DMS153 treated with DMSO at 0.1 percent for 48 hours (cell line): ENCODE results near the gene THRB.

Experiments
- DNase-seq: peaks from one replicate; lab custom pipeline; 2025; ENCODE audit not compliant: unreplicated experiment; lab: John Stamatoyannopoulos, UW

The THRB gene

GRCh38 chr3:24492971-24493551, 1.6 kb downstream of the THRB start:
- DNase-seq = no peak

GRCh38 chr3:24490151-24490550, 4.5 kb downstream of the THRB start:
- DNase-seq = no peak

DNA sequence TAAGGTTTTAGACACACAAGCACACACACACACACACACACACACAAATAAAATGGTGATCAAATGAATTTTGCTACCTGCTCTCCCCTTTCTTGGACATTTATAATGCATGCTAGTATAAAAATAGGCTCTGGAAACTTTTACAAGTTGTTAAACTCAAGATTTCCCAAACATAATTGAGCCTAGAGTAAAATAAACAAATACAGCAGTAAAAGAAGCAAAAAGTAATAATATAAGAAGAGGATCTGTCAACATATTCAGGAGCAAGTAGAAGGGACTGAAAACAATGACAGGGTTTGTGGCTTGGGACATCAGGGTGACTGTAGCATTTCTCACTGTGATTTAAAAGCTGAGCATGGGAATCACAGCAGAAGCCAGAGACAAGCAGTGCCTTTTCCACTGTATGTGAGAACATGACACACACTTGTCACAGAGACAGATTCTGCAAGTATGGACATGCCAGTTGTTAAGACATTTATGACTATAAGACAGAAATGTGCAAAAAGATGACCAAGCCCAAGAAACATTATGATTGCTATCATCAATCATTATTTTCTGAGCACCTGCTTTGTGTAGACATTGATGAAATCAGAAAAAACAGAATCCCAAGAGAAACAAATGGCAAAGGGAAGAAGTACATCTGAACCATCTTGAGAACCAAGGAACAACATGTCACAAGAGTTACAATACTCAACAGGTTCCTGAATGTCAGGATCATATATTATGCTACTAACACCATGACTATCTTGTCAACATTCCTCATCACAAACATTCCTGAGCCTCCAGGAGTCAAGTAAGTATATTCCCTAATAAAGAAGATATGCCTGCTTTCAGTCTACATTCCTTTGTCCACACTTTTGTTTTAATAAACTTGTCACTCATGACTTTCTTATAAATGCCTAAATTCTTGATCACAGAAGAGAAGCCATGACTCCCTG, 7.1 kb downstream of the THRB start:
- DNase-seq = no peak

DNA sequence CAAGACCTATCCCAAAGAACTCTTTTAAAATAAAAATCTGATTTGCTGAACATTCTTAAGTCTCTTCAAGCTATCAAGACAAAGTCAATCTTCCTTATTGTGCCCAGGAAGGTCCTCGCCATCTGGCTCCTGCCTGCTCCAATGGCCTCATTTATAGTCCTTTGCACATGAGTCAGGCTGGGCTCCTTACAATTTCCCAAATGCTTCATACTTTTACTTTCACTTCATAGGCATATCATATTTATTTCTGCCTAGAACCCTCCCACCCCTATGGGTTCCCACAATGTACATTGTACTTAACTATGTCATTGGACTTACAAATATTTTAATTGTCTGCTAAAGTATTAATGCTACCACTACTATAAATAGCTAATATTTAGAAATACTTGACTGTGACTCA, 9.1 kb downstream of the THRB start:
- no peak for DNase-seq

- no peak for DNase-seq
Observed at GRCh38 chr3:24483873-24484272, 10.8 kb downstream of the THRB start.

GRCh38 chr3:24482096-24482705, 12.4 kb downstream of the THRB start:
- no peak for DNase-seq

- DNase-seq = no peak
Observed at GRCh38 chr3:24481193-24481592, 13.5 kb downstream of the THRB start.

- DNase-seq = no peak
Observed at GRCh38 chr3:24480497-24480896, 14.2 kb downstream of the THRB start.

GRCh38 chr3:24479816-24480215, 14.8 kb downstream of the THRB start:
- no peak for DNase-seq

- DNase-seq = no peak
Observed at GRCh38 chr3:24476871-24477656, 17.6 kb downstream of the THRB start.

DNA sequence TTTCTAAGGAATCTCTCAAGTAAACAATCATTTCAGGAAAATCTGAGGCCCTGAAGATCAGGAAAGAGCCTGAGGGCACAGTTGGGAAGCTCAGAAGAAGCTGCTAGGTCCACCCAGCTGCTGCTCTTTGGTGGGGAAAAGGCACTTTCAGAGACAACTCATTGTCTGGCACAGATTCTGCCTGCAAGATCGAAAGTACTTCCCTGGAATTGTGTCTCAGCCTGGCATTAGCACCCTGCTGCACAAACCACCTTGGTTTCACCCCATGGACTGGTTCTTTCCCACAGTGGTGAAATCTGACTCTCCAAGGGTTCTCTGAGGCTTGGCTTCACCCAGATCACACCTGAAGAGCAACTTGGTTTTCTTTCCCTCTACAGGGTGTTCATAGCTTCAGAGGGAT, 18.7 kb downstream of the THRB start:
- no peak for DNase-seq

DNA sequence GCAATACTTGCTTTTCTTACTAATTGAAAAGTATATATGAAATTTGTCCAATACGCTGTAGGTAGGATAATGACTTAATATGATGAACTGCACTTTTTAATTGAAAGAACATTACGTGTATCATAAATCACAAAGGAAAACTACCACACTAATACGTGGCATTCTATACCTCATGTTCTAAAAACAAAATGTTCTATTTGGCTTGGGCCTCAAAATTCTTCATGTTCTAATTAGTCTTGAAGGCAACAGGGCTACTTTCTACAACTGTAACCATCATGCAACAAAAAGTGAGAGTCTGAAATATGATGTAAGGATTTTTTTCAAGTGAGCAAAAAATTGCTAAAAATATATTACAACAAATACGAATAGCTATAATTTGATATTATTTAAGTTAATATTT, 19.8 kb downstream of the THRB start:
- DNase-seq = no peak

DNA sequence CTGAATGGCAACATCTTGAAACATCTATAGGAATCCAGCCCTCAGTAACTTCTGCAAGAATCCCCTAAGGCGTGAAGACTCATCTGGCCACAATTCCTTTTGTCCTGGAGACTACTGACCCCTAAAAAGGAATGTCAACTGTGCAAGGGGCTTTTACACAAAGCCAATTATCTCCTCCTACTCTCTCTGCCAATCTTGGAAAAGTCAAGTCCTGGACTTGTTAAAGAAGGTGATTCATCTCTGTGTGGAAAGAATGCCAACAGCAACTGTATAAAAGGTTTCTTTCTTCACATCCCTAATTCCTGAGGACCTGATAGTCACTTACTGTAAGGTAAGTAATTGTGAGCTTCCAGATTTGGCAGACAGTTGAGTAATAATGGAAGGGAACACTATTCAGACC, 22.3 kb downstream of the THRB start:
- no peak for DNase-seq

DNA sequence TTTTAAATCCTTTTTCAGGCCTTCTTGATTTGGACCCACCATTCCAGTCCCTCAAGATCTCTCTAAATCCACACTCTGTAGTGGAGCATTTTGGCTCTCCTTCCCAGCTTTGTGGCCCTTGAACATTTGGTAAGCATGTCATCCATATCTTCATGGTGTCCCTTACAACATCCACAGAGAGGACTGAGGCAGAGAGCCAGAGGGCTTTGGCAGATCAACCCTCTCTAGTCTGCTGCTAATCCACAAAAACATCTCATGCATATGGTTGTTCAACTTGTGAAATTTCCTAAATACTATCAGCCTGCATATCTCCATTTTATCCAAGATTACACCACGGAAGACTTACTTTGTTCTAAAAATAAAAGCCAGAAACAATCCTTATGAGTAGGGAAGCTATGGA, 23.2 kb downstream of the THRB start:
- DNase-seq = no peak

DNA sequence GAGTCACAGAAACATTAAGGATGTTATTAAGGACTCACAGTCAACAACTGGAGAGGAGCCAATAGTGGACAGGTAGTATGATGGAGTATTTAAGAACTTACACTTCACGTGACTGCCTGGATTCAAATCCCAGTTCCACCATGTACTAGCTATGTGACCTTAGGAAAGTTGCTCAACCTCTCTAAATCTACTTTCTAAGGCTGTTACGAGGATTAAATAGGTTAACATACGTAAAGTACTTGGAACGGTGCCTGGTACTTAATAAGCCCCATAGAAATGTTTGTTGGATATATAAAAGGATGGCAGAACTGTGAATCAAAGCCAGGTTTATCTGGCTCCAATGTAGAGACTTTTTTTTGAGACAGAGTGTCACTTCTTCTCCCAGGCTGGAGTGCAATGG, 24.4 kb downstream of the THRB start:
- no peak for DNase-seq

DNA sequence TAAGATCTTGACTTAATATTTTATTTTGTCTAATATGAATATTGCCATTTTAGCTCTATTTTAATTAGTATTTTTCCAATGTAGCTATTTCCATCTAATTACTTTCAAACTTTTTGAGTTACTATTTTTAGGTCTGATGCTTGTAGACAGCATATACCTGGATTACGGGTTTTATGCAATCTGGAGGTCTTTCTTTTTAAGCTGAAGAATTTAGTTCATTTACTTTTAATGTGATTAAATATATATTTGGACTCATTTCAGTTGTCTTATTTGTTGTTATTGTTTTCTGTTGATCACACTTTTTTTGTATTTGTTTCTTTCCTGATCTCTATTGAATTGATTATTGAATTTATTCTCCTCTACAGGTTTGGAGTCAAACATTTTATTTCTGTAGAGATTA, 30.3 kb downstream of the THRB start:
- DNase-seq = no peak

DNA sequence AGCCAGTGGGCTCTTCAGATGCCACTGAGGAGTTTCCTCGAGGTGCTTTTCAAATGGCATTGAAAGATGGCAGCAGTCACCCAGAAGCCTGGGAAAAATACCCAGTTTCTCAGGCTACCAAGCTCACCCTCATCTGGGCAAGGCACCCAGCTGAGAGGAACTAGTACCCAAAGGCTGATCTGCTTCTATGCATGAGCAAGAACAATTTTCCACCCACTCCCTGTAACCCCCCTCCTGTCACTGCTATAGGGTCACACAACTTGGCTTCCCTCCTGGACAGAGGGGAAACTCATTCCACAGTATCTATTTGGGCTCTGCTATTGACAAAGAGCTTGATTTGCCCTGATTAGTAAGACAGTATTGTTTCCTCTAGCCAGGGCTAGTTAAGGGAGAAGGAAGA, 31.9 kb downstream of the THRB start:
- DNase-seq = no peak

DNA sequence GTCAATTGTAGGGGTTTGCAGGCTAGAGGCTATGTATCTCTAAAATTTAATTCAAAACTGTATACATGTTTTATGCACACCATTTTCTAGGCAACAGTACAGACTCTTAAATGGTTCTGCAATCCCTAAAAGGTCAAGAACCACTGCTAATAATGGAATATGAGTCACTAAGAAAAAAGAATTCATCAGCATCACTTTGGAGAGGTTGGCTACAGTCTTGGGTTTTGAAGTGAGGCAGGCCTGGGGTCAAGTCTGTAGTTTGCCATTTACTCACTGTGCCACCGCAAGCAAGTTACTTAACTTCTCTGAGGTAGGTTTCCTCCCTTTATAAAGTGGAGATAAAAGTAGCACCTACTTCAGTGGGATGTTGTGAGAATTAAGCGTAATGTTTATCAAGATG, 33.7 kb downstream of the THRB start:
- no peak for DNase-seq

- DNase-seq = no peak
Observed at GRCh38 chr3:24457719-24458118, 36.9 kb downstream of the THRB start.

GRCh38 chr3:24454856-24455255, 39.8 kb downstream of the THRB start:
- DNase-seq = no peak

DNA sequence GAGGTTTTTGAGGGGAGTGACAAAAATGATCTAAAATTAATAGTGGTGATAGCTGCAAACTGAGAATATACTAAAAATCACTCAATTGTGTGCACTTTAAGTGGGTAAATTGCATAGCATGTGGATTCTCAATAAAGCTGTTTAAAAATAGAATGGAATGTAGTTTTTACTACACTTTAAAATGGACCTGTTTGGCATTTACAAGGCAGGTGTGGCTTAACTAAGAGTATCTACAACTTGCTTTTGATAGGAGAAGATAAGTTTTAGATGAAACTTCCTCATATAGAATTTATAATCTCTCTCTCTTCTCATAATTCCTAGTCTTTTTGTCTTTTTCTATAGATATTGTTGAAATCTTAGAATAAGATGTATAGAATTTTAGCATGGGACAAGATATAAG, 40.3 kb downstream of the THRB start:
- DNase-seq = no peak
